ENCODE results near the gene DEF6. TPM values are rescaled to one million over a fixed set of nuclear protein-coding genes. Genes with fewer than 3 reads are reported as not detected.

The DEF6 gene
- total and polyA plus RNA-seq, 2 experiments from 2014 or later = 5.1 to 7.2 TPM

DNA sequence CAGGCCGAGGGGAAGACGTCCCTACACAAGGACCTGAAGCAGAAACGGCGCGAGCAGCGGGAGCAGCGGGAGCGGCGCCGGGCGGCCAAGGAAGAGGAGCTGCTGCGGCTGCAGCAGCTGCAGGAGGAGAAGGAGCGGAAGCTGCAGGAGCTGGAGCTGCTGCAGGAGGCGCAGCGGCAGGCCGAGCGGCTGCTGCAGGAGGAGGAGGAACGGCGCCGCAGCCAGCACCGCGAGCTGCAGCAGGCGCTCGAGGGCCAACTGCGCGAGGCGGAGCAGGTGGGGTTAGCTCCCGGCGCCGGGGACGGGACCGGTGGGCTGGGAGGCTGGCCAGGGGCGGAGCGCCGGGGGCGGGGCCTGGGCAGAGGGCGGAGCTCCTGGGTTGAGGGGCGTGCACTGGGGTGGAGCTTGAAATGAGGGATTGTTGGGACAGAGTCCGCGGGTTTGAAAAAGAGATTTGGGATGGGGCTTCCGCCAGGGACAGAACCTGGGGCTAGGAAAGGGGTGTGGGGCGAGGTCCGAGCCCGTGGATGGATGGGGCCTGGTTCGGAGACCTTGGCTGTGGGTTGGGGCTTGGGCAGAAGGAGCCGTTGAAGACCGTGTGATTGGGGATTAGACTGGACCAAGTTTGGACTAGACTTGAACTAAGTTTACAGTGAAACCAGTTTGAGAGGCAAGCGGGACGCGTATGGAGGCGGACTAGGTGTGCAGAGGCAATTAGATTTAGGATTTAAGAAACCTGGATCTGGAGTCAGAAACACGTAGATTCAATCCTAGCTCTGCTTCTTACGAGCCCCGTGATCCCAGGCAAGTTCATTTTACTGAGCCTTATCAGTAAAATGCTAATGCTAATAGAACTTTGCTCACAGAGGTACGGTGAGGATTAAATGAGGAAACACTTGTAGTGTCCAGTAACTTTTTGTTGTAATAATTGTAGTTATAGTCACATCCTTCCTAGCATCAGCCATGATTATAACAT, 20.9 kb downstream of the DEF6 start:
- H3K27me3 ChIP-seq (ENCODE audit: insufficient read depth) = peaks cover 22% of the 10 kb centered on the region
- DNase-seq (ENCODE audit: low spot score) (peak; percentile 95), ATAC-seq (peak; percentile 96)
- Mint-ChIP-seq H3K4me3 (peak overlapping the region; percentile 83), H3K27ac (no peak overlapping the region), H3K36me3 (ENCODE audit: low read depth) (peaks cover 3% of the 10 kb centered on the region; the same call in 1 of the 3 replicates), H3K27me3 (ENCODE audit: insufficient read depth, low read depth, poor library complexity) (peaks cover 28% of the 10 kb centered on the region), H3K9me3 (no peaks in the 10 kb centered on the region), H3K4me1 (peaks cover 16% of the 10 kb centered on the region)
- no peaks in the 10 kb centered on the region for H3K36me3 ChIP-seq (ENCODE audit: insufficient read depth)
- H3K27ac ChIP-seq (ENCODE audit: low read depth) = no peak overlapping the region
- no peaks in the 10 kb centered on the region for H3K9me2 ChIP-seq (ENCODE audit: insufficient read depth)
- H3K4me1 ChIP-seq (ENCODE audit: insufficient read depth) = peaks cover 17% of the 10 kb centered on the region
- TF ChIP-seq, protein P1, sequence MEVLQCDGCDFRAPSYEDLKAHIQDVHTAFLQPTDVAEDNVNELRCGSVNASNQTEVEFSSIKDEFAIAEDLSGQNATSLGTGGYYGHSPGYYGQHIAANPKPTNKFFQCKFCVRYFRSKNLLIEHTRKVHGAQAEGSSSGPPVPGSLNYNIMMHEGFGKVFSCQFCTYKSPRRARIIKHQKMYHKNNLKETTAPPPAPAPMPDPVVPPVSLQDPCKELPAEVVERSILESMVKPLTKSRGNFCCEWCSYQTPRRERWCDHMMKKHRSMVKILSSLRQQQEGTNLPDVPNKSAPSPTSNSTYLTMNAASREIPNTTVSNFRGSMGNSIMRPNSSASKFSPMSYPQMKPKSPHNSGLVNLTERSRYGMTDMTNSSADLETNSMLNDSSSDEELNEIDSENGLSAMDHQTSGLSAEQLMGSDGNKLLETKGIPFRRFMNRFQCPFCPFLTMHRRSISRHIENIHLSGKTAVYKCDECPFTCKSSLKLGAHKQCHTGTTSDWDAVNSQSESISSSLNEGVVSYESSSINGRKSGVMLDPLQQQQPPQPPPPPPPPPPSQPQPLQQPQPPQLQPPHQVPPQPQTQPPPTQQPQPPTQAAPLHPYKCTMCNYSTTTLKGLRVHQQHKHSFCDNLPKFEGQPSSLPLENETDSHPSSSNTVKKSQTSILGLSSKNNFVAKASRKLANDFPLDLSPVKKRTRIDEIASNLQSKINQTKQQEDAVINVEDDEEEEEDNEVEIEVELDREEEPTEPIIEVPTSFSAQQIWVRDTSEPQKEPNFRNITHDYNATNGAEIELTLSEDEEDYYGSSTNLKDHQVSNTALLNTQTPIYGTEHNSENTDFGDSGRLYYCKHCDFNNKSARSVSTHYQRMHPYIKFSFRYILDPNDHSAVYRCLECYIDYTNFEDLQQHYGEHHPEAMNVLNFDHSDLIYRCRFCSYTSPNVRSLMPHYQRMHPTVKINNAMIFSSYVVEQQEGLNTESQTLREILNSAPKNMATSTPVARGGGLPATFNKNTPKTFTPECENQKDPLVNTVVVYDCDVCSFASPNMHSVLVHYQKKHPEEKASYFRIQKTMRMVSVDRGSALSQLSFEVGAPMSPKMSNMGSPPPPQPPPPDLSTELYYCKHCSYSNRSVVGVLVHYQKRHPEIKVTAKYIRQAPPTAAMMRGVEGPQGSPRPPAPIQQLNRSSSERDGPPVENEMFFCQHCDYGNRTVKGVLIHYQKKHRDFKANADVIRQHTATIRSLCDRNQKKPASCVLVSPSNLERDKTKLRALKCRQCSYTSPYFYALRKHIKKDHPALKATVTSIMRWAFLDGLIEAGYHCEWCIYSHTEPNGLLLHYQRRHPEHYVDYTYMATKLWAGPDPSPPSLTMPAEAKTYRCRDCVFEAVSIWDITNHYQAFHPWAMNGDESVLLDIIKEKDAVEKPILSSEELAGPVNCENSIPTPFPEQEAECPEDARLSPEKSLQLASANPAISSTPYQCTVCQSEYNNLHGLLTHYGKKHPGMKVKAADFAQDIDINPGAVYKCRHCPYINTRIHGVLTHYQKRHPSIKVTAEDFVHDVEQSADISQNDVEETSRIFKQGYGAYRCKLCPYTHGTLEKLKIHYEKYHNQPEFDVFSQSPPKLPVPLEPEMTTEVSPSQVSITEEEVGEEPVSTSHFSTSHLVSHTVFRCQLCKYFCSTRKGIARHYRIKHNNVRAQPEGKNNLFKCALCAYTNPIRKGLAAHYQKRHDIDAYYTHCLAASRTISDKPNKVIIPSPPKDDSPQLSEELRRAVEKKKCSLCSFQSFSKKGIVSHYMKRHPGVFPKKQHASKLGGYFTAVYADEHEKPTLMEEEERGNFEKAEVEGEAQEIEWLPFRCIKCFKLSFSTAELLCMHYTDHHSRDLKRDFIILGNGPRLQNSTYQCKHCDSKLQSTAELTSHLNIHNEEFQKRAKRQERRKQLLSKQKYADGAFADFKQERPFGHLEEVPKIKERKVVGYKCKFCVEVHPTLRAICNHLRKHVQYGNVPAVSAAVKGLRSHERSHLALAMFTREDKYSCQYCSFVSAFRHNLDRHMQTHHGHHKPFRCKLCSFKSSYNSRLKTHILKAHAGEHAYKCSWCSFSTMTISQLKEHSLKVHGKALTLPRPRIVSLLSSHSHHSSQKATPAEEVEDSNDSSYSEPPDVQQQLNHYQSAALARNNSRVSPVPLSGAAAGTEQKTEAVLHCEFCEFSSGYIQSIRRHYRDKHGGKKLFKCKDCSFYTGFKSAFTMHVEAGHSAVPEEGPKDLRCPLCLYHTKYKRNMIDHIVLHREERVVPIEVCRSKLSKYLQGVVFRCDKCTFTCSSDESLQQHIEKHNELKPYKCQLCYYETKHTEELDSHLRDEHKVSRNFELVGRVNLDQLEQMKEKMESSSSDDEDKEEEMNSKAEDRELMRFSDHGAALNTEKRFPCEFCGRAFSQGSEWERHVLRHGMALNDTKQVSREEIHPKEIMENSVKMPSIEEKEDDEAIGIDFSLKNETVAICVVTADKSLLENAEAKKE (CRISPR knock-in tag; IDR thresholded peaks at IDR 0.05) = no peak
- TF ChIP-seq POLR2AphosphoS5 (IDR thresholded peaks at IDR 0.05; ENCODE audit: low read depth) = peak; percentile 92
- no peaks in the 10 kb centered on the region for H4K20me1 ChIP-seq (replicated peaks; ENCODE audit: insufficient read depth)
- H3K4me2 ChIP-seq = peak overlapping the region; percentile 87
- H3F3A ChIP-seq (replicated peaks; ENCODE audit: low read depth) = 0 out of 2 replicates have a peak, but pooled peaks cover 3% of the 10 kb centered on the region
- peak overlapping the region; percentile 68 for H3K4me3 ChIP-seq
- no peaks in the 10 kb centered on the region for H3K79me2 ChIP-seq (replicated peaks; ENCODE audit: insufficient read depth)
- peak overlapping the region; percentile 99 for H2AFZ ChIP-seq

DNA sequence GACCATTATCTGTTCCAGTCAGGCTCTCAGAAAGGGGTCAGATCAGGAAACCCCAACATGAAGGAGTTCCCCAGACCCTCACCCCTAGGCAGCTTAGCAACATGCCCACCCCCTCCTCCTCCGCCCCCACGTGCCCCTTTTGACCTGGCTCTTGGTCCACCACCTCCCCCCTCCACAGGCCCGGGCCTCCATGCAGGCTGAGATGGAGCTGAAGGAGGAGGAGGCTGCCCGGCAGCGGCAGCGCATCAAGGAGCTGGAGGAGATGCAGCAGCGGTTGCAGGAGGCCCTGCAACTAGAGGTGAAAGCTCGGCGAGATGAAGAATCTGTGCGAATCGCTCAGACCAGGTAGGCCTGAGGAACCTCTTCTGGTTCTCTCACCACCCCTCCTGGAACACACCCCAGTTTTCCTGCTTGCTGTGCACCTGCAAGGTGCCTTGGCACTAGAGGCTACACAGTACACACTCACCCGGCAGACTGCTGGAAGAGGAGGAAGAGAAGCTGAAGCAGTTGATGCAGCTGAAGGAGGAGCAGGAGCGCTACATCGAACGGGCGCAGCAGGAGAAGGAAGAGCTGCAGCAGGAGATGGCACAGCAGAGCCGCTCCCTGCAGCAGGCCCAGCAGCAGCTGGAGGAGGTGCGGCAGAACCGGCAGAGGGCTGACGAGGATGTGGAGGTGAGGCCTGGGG, 21.9 kb downstream of the DEF6 start:
- H3K36me3 ChIP-seq (ENCODE audit: insufficient read depth) = no peaks in the 10 kb centered on the region
- ATAC-seq (no peak), DNase-seq (ENCODE audit: low spot score) (no peak)
- H3K27ac Mint-ChIP-seq = no peak overlapping the region
- H3K4me3 ChIP-seq = no peak overlapping the region
- peaks cover 28% of the 10 kb centered on the region for H3K27me3 Mint-ChIP-seq (ENCODE audit: insufficient read depth, low read depth, poor library complexity)
- H3K27me3 ChIP-seq (ENCODE audit: insufficient read depth) = peaks cover 22% of the 10 kb centered on the region
- H3F3A ChIP-seq (replicated peaks; ENCODE audit: low read depth) = 0 out of 2 replicates have a peak, but pooled peaks cover 3% of the 10 kb centered on the region
- no peaks in the 10 kb centered on the region for H4K20me1 ChIP-seq (replicated peaks; ENCODE audit: insufficient read depth)
- no peak overlapping the region for H3K4me2 ChIP-seq
- H3K9me3 Mint-ChIP-seq = no peaks in the 10 kb centered on the region
- peaks cover 3% of the 10 kb centered on the region; the same call in 1 of the 3 replicates for H3K36me3 Mint-ChIP-seq (ENCODE audit: low read depth)
- H3K79me2 ChIP-seq (replicated peaks; ENCODE audit: insufficient read depth) = no peaks in the 10 kb centered on the region
- no peak overlapping the region for H2AFZ ChIP-seq
- H3K27ac ChIP-seq (ENCODE audit: low read depth) = no peak overlapping the region
- no peak overlapping the region for H3K4me3 Mint-ChIP-seq
- peaks cover 16% of the 10 kb centered on the region for H3K4me1 Mint-ChIP-seq
- H3K4me1 ChIP-seq (ENCODE audit: insufficient read depth) = peaks cover 17% of the 10 kb centered on the region
- no peaks in the 10 kb centered on the region for H3K9me2 ChIP-seq (ENCODE audit: insufficient read depth)
- TF ChIP-seq ZNF114 (CRISPR knock-in tag; IDR thresholded peaks at IDR 0.05) = no peak
- TF ChIP-seq NANOG (IDR thresholded peaks at IDR 0.05; ENCODE audit: borderline replicate concordance) = no peak
- TF ChIP-seq REST (IDR thresholded peaks at IDR 0.05; ENCODE audit: unreplicated experiment) = no peak
- no peak for TF ChIP-seq CREB1 (CRISPR knock-in tag; IDR thresholded peaks at IDR 0.05; ENCODE audit: low read depth)
- no peak for TF ChIP-seq ZNF331 (CRISPR knock-in tag; IDR thresholded peaks at IDR 0.05; ENCODE audit: low read depth)
- no peak for TF ChIP-seq POLR2AphosphoS5 (IDR thresholded peaks at IDR 0.05; ENCODE audit: low read depth)

All from GM23338 (cell line).